Measurements from ENCODE around the gene BCAP29.

DNA sequence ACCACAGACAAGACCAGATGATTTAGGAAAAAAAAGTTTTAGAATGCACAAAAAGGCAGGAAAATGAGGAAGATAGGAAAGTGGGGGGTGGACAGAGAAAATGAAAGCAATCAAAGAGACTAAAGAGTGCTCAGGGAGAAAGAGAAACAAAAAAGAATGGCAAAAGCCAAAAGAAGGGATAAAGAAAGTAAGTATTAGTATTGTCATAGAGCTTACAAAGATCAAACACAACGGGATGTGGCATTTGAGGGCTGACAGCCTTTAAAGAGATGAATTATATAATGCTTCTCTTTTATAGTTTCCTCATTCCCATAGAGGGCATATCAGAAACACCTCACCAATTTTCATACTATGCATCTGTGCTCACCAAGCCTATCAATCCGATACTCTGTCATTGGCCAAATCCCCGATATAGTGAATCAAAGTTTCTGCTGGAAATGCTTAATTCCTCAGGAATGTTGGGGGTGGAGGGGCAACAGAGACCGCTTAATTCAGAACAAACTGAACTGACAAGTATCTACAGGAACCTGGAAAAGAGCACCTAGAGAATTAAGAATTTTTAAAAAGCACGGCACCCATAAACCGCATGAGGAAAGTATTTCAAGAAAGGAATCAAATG lies 19.0 kb upstream of the BCAP29 start:
- TF ChIP-seq, protein P1, sequence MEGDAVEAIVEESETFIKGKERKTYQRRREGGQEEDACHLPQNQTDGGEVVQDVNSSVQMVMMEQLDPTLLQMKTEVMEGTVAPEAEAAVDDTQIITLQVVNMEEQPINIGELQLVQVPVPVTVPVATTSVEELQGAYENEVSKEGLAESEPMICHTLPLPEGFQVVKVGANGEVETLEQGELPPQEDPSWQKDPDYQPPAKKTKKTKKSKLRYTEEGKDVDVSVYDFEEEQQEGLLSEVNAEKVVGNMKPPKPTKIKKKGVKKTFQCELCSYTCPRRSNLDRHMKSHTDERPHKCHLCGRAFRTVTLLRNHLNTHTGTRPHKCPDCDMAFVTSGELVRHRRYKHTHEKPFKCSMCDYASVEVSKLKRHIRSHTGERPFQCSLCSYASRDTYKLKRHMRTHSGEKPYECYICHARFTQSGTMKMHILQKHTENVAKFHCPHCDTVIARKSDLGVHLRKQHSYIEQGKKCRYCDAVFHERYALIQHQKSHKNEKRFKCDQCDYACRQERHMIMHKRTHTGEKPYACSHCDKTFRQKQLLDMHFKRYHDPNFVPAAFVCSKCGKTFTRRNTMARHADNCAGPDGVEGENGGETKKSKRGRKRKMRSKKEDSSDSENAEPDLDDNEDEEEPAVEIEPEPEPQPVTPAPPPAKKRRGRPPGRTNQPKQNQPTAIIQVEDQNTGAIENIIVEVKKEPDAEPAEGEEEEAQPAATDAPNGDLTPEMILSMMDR (conservative IDR thresholded peaks at IDR 0.05 in 1 of 2, IDR thresholded peaks at IDR 0.05 in 1 of 2; ENCODE audit: extremely low read depth in 1 of 2, insufficient read depth in 1 of 2, low read depth in 1 of 2, low read length in 2 of 2), result no peak
- TF ChIP-seq EZH2 (IDR thresholded peaks at IDR 0.05; ENCODE audit: borderline replicate concordance, low read length), result no peak
